RPMI8226 (cell line): ENCODE results near the gene SNIP1.
"Not testable (repeated sequence)": the region's sequence is repeated elsewhere in the genome, so short reads cannot be mapped to it uniquely, and the experiment has no call there.

Experiments
- DNase-seq: peaks from one replicate; pipeline ENCODE4 v3.0.0-alpha.2; 2015

The SNIP1 gene

DNA sequence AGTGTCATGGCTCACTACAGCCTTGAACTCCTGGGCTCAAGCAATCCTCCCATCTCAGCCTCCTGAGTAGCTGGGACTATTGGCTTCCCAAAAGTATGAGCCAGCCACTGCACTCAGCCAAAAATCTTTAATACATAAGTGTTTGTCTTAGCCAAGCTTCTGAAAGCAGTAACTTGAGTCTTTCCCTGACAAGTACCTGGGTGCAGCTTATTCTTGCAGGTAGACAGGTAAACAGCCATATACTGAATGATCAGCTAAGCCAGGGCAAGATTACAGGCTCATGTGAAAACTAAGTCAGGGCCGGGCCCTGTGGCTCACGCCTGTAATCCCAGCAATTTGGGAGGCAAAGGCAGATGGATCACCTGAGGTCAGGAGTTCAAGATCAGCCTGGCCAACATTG is 47.4 kb downstream of the SNIP1 start:
- no peak for DNase-seq

DNA sequence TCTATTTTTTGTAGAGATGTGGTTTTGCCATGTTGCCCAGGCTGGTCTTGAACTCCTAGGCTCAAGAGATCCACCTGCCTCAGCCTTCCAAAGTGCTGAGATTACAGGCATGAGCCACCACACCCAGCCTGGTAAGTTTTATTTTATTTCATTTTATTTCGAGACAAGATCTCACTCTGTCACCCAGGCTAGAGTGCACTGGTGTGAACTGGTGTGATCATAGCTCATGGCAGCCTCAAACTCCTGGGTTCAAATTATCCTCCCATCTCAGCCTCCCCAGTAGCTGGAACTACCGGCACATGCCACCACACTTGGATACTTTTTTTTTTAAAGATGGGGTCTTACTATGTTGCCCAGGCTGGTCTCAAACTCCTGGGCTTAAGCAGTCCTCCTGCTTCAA is 51.3 kb downstream of the SNIP1 start:
- not testable (repeated sequence) for DNase-seq

DNA sequence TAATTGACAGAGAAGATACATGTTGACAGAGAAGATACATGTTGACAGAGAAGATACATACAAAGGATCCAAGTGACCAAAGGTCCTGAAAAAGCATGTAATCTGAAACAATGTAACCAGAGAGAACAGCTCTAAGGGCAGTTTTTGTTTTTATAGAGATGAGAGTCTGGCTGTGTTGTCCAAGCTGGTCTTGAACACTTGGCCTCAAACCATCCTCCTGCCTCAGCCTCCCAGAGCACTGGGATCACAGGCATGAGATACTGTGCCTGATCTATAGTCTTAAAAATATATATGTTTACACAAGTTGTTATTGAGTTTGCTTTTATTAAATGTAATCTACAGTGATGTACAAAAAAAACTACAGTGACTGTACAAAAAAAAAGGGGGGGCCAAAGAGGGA is 52.0 kb downstream of the SNIP1 start:
- no peak for DNase-seq

DNA sequence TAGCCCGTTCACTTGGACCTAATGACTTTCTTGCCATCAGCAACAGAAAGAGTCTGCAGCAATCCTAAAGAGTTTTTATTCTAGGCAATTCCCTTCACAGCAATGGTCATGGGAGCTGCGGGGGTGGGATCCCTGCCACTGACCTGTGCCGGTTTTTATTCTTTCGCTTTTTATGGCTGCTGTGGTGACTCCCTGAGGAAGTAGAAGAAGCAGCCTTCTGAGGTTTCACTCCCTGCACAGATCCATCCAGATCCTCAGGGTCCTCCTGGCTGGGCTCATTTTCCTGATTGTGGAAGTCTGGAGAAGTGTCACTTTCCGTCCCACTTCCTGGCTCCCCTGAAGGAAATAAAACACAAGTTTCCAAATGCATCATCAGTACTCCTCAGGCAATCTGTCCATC is 52.4 kb downstream of the SNIP1 start:
- no peak for DNase-seq

DNA sequence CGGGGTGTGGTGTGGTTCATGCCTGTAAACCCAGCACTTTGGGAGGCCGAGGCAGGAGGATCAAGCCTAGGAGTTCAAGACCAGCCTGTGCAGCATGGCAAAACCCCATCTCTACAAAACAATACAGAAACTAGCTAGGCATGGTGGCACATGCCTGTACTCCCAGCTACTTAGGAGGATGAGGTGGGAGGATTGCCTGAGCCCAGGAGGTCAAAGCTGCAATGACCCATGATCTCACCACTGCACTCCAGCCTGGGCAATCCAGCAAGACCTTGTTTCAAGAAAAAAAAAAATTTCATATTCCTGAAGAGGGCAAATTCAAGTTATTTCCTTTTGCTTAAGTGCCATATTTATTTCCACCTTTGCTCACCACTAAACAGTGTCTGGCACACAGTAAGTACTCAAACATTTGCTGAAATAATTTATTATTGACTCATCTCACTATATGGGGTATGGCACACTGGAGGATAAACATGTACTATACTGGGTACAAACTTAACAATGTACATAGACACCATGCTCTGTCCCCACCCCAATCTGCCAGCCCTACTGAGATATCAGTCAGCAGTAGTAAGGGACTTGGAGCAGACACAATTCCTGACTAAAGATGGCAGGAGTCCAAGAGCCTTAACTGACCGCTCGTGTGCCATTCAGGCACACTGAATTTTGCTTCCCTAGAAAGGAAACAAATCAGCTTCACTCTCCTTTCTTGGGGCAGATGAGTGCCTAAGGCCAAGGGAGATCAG is 55.0 kb downstream of the SNIP1 start:
- DNase-seq: no peak

DNA sequence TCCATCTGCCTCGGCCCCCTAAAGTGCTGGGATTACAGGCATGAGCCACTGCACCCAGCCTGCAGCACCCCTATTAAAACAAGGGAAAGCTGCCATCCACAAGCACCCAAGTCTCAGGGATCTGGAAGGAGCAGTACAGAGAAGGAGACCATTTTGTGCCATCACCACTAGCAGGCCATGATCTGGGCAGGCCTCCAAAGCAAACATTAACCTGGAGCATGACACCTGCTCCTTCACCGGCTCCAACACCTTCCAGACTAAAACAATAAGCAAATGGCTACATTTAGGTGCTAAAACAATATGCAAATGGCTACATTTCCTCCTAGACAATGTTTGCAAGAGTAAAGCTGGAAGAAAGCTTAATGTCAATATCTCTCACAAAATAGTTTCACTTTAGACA is 56.3 kb downstream of the SNIP1 start:
- DNase-seq: peak; percentile 41

DNA sequence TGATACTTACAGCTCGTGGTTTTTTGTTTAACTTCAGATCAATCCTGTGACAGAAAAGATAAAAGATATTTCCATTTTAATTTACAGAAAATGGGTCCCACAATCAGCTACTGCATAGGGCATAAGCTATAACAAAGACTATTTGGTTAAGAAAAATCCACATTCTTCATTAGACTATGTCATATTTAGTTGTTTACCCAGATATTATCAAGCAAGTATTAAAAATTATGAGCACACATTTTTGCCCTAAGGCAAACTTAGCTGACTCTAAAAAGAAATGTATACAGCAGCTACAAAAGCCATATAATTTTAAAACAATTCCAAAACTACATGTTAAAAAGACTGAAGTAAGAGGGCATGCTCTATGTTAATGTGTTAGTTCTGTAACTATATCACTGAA is 58.2 kb downstream of the SNIP1 start:
- no peak for DNase-seq

DNA sequence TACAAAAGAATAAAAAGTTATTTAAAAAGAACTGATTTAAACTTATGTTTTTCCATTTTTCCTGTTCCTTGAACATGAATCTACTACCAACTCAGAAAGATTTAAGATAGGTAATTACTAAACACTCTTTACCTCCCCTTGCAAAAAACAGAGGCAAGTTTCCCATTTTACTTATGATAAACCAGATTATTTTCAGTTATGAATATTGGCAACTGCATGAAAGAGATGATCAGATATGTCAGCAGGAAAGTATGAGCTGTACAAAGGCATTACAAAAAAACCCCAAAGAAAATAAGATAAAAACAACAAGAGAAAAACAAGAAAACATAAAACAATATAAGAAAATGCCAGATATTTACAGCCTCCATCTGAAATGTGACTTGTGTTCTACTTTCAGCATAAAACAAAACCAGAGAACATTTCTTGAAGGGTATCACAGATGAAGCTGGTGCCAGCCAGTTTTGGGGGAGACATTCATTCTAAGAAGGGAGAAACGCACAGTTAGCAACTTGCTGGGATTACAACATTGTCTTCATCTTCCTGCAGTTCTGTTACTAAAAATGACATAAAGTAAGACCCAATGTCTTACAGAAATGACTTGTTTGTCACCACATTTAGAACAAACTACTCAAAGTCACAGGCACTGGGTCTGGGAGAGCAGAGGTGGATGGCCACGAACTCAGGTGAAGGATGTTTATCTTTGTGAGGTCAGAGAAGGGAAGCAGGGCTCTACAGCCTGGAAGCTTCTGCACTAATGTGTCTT is 60.6 kb downstream of the SNIP1 start:
- DNase-seq: no peak

DNA sequence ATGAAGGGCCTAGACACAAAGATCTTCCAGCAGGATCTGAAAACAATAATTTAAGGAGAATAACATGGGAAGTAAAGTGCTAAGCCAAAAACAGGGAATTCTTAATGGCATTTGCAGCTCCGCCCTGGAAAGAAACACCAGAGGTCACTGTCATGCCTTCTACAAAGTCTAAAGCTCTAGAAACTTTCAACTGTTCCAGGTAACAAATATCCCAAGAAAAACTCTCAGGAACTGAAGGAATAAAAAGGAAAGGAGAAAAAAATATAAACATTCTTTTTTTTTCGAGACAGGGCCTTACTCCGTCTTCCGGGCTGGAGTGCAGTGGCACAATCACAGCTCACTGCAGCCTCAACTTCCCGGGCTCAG is 66.5 kb downstream of the SNIP1 start:
- no peak for DNase-seq

DNA sequence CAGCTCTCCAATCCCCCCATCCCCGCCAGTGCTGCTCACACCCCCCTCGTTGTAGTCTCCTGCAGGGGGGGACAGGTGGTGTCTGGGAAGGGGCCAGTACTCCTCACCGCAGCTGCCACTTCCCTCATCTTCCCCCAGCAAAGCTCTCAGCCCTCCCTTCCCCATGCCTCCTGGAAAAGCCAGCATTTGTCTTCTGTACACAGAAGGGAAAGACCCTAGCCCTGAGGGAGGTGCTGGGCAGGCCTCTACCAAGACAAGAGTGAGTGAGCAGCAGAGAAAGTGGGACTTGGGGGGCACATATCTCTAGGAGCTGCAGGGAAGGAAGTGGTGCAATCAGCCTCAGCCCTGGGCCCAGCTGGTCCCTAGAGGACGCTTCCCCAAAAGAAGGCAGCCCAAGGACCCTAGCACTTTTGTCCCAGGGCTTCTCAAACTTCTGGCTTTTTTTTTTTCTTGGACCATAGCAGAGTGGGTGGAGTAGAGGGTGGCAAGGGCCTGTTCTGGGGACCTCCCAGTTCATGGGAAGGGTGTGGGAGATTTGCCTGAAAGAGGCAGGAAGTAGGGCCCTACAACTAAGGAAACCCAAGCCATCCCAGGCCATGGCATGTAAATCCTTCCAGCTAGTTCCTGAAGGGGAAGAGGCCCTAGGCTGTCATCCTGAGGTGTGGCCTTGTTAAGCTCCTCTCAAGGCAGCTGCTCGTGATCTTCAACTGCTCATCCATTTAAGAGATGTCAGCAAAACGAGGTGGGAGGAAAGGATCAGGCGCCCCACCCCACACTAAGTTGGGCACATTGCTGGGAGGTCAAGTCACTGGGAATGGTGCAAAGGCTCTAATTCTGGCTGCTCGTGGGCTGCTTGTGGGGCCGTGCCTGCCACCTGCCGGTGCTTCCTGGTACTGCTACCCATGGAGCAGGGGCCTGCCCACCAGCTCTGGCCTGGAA is 67.1 kb downstream of the SNIP1 start:
- peak; percentile 70 for DNase-seq

DNA sequence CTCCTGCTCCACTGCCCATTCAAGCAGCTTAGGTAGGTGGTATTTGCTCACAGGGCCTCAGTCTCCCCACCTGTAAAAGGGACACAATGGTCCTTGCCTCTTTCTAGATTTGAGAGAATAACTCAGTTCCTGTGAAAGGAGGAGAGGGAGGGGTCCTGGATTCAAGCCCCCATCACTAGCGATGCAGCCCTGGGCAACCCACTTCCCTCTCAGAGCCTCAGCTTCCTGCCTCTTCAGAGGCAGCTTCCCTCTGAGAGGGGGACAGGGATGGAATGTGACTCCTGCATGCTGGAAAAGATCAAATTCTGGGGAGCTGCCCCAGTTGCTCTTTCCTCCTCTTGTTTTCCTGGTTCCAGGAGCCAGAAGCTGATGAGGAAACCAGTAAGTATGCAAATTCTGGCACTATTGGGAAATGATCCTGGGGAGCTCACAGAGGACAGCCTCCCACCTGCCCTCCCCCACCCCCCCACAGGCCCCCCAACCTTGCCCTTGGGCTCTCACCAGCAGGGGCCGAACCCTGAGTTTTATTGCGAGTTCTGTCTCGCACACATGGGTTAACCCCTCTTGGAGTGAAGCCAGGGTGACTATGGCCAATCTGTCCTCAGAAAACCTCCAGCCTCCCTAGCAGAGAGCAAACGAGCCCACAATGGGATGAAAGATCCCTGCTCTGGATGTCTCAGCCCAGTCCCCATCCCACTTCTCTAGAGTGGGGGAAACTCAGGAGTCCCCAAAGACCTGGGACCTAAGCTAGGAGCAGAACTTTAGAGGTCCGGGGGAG is 68.0 kb downstream of the SNIP1 start:
- no peak for DNase-seq
